T-helper 2 cell treated with Interferon-gamma antibody and Interleukin-4, amounts not matched to agents 100 ng/mL and 5 ng/mL, for 36 hours (primary cell): ENCODE results near the gene BRSK1. TPM values are rescaled to one million over a fixed set of nuclear protein-coding genes. Genes with fewer than 3 reads are reported as not detected.

Experiments used
- intact Hi-C: fragments of 100-400 bp; cut with micrococcal nuclease; formaldehyde crosslinking; loops from one replicate; pipeline ENCODE4 v1.15.1; 2023
- total RNA-seq: library from RNA; stranded (reverse); gene quantifications from 2 replicates; pipeline ENCODE4 v1.2.3, GENCODE V29; 2022

BRSK1 gene
- total RNA-seq, 1 donor from 2014 or later = 4.9 TPM

DNA sequence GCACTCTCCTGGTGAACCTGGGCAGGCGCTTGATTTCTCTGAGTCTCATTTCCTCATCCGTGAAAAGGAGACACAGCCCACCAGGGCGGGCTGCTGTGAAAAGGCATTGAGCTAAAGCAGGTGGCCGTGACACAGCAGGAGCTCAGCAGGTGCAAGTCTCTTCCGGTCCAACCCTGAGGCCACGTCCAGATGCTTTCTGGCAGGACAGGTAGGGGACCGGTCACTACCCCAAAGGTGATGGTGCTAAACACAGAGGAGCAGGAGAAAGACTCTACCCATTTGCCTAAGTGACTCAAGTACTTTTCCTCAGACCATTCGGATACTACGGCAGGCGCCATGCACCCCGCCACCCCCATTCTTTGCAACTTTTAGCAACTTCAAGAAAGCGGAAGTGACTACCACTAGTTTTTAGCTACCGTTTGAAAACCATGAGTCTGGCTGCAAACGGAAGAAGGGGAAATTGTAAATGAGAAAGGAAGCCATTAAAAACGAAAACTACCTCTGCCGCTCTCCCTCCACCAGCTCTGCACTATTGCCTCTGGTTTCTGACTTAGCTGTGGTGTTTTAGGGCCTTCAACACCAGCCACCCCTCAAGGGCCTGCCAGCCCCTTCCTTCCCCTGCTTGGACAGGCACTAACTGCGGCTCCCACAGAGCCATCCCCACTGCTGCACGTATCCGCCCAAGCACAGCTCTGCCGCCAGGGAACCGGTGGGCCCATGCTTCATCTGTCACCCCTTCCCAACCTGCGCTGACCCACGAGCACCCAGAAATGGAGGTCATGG is 29.8 kb upstream of the BRSK1 start:
- intact Hi-C loops = loop anchor here (10.0 kb wide), 1 partner anchor 789 kb away; the partner anchor contains the start of gene LENG9

DNA sequence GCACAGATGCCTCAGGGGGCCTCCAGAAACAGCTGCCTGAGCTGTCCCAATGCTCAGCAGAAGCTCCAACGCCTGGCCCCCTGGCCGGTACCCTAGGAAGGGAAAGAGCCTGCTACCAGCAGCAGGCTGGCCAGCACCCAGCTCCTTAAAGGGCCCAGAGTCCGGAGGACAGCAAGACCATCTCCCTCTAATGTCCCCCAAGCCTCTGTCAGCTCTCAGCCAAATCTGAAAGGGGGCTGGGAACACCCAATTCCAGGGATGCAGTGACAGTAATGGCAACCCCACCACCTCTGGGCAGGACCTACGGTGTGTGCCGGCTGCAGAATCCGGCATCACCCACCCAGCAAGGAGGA is 29.2 kb upstream of the BRSK1 start:
- intact Hi-C loops = loop anchor here (10.0 kb wide), 1 partner anchor 790 kb away; the partner anchor contains the start of gene LENG9

DNA sequence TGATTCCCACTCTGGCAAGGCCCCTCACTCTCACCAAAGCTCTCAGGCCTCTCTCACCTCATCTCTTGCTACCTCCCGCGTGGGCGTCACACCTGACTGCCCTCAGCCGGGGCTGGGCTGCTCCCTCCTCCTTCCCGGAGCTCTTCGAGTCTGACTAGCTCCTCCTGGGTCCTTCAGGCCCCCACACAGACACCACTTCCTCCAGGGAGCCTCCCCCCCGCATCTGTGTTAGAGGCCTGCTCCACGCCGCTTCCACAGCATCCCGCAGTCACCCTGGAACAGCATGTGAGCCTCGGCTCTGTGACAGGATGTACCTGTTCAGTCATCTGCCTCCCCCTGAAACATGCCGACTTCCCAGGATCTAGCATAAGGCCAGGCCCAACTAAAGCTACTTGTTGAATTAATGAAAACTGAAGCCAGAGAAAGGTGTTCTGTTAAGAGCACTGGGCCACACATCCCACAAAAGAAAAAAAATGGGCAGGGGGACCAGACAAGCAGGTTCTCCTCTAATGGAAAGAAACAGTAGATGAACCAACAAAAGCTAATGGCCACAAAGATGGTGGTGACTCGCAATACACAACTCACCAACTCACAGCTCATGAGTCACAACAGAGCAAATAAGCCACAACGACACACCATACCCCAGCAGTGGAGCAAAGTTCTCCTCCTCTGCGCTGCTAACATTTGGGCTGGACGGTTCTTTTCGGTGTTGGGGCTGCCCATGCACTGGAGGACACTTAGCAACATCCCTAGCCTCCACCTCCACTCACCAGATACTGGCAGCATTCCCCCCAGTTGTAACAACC is 28.0 kb upstream of the BRSK1 start:
- intact Hi-C loops = loop anchor here (5.0 to 10.0 kb wide), 5 partner anchors 36 to 866 kb away; partner anchors contain the start of genes LENG9 and ZNF787

DNA sequence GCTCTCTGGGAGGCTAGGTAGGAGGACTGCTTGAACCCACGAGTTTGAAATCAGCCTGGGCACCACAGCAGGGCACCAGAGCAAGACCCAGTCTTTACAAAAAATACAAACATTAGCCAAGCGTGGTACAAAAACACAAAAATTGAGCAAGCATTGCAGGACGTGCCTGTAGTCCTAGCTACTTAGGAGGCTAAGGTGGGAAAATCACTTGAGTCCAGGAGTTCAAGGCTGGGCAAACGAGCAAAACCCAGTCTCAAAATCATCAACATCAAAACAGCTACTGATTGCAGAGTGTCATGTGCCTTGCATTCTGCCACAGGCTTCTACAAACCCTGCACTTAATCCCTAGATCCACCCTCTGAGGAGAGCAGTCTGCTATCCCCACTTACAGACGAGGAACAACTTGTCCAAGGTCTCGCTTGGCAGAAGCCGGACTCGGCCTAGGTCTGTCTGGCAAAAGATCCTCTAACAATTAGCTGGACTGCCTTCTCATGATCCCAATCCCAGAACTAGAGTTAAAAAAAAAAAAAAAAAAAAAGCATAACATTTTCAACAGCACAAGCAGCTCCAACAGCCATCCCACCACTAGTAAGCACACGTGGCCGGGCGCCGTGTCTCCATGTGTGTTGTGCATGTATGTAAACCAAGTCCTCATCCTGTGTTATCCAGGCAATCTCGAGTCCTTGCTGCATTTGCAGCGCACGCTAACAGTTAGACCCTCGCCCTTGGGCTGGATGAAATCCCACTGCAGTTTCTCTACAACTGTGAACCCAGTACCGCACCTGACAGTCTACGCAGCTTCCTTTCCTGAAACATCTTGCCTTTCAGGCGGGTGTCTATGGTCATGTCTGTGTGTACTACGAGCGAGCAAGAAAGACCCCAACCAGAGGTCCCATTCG is 27.0 kb upstream of the BRSK1 start:
- intact Hi-C loops = loop anchor here (5.0 to 10.0 kb wide), 5 partner anchors 35 to 865 kb away; partner anchors contain the start of genes LENG9 and ZNF787

DNA sequence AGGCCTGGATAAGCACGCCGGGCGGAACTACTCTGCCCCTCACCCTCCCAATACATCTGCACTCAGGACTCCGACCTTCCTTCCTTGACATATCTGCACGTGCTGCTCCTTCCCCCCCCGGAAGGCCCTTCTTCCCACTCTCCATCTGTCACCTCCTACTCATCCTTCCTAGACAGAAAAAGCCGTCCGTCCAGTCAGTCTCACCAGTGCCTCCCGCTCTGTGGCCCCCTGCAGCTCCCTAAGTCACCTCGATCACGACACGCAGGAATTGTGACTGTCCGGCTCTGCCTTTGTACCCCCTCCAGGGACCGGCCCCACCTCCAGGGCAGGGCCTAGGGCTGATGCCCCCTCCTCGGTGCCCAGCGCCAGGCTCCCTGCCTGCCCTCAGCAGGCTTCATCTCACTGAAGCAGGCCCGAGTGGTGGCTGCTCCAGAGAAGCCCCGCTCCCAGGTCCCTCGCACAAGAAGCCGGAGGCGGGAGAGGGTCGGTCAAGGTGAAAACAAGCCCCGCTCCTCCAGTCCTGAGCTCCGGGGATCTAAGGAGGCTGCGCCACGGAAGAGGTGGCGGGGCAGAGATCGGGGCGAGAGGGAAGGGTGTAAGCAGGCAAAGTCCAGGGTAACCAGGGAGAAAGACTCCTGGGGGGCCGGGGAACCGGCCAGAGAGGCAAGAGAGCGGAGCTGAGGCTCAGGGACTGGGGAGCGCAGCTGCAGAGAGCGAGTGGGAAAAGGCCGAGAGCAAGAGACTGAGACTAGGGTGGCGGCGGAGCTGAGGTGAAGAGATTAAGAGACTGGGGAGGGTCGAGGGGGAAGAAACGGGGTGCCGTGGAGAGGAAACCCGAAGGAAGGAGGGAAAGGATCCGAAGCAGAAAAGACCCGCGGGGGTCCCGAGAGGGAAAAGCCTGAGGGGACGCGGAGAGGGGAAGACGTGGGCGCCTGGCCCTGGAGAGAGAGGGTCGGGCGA is 26.1 kb upstream of the BRSK1 start:
- intact Hi-C loops = loop anchor here (2.0 to 10.0 kb wide), 6 partner anchors 35 to 865 kb away; partner anchors contain the start of genes LENG9, ZNF628 and ZNF787

DNA sequence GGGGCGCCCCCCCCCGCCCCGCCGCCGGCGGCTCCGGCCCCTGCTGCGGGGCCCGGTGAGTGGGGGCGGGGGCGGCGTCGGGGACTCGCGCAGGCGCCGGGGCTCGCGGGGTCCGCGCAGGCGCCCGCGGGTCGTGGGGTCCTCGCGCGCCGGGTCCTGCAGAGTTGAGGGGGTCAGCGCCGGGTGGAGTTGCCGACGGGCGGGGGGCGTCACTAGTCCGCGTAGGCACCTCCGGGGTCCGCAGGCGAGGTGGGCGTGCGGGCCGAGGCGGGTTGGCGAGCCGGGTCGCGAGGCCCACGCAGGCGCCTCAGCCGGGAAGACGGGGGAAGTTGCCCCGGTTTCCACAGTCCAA is 25.3 kb upstream of the BRSK1 start:
- intact Hi-C loops = loop anchor here (2.0 to 10.0 kb wide), 6 partner anchors 34 to 864 kb away; partner anchors contain the start of genes LENG9, ZNF628 and ZNF787

DNA sequence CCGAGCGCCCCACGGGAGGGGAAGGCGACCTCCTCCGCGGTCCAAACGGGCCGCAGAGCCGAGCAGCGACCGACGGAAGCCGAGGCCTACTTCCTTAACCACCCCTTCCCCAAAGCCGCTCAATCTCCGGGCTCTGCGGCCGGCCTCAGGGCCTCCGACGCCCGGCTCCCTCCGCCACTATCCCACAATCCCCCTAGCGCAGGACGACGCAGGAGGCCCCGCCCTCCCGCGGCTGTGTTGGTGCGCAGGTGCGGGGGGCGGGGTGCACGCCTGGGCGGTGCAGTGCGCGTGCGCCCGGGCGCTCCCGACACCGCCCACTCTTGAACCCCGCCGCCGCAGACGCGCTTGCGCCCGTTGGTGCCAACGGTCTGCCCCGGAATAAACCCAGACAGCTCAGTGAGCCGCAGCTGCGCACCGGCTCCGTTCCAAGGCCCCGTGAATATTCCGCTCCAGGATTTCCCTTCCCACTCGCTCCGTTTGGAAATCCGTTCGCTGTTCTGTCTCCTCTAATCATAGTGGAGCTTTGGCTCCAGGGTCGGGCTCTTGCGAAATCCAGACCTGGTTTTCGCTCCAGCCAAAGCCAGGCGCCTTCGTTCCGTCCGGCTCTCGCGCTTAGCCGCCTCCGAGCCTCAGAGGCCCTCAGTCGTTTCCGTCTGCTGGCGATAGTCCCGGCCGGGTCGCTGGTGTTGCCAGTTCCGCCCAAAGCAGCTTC is 24.8 kb upstream of the BRSK1 start, which contains the start of gene PPP6R1:
TSS of gene PPP6R1 (minus strand) at position 190 of the 712 bp plus-strand sequence. CDS start 11,914 bp downstream, outside the sequence.
- intact Hi-C loops = loop anchor here (1.0 to 10.0 kb wide), 13 partner anchors 21 to 863 kb away; partner anchors contain the start of genes FIZ1, HSPBP1, KMT5C and LENG9

DNA sequence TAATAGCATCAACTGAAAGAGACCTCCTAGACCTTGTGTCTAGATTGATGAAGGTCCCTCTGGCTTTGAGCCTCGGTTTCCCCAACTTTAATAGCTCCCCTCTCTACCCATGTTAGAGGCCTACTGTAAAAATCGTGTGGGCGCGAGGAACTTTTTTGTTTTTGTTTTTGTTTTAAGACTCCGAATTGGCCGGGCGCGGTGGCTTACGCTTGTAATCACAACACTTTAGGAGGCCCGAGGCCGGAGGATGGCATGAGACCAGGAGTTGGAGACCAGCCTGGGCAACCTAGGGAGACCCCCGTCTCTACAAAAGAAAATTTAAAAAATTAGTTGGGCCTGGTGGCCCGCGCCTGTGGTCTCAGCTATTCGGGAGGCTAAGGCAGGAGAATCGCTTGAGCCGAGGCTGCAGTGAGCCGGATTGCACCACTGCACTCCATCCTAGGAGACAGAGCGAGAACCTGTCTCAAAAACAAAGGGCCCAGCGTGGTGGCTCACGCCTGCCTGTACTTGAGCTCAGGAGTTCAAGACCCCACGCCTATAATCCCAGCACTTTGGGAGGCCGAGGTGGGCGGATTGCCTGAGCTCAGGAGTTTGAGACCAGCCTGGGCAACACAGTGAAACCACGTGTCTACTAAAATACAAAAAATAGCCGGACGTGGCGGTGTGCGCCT is 24.1 kb upstream of the BRSK1 start:
- intact Hi-C loops = loop anchor here (1.0 to 10.0 kb wide), 13 partner anchors 21 to 863 kb away; partner anchors contain the start of genes FIZ1, HSPBP1, KMT5C and LENG9

DNA sequence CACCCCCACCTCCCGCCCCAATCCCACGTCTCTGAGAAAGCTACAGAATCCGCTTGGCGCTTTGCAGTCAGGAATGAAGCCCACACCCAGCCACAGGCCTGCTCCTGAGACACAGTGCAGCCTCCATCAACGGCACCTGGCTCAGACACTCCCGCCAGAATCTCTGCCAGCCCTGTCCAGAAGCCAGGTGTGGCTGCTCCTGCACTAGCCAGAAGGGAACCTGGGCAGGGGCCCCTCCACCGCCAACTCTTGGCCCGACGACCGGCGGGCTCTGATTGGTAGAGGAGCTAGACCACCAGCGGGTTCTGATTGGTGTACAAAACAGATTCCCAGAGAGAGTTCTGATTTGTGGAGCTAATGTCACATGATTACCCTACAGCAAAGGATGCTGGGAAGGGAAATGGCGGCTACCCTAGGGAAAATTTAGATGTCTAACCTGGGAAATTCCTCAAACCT is 22.1 kb upstream of the BRSK1 start:
- intact Hi-C loops = no loop called here

DNA sequence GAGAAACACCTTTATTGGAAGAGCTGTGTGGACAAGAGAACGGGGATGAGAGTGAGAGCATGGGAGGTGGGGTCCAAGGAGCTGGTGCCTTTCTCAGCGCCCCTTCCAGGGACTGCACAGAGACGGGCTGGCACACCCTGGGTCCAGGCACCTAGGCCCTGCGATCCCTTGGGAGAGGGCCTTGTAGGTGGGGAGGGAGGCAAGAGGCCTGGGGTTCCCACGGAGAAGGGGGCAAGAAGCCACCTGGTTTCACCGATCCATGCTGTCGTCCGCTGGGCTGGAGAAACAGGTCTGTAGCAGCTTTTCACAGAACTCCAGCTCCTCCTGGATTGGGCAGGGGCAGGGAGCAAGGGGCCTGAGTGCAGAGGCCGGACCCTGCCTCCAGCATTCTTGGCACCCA is 21.4 kb upstream of the BRSK1 start:
- intact Hi-C loops = no loop called here

DNA sequence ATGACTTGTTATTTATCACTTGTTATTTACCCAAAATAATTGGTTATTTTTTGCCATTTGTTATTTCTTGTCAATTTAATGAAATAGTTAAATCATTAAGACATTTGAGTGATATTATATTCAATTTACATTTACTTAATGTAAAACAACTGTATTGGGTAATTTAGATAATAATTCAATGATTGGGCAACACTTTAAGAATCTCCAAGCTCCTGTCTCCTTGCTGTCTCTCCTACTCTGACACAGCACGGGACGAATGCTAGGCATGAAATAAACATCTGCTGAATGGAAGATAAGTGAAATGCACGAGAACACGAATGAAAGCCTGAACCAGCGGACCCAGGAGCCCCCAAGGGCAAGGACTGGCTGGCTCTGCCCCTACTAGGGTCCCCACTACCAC is 19.3 kb upstream of the BRSK1 start:
- intact Hi-C loops = no loop called here

DNA sequence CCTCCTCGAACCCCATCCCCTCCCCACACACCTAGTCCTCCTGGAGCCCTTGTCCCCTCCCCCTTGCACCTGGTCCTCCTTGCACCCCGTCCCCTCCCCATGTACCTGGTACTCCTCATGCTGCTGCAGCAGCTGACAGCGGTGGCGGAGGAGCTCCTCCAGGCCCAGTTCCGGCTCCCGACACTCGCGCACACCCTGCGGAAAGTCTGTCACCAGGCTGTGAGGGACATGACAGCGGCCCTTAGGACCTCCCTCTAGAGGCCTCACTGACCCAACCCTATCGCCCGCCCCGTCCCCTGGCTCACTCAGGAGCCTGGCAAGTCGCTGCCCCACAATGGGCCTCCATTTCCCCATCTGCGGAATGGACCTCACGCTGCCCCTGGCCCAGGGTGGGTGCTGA is 18.6 kb upstream of the BRSK1 start:
- intact Hi-C loops = no loop called here

DNA sequence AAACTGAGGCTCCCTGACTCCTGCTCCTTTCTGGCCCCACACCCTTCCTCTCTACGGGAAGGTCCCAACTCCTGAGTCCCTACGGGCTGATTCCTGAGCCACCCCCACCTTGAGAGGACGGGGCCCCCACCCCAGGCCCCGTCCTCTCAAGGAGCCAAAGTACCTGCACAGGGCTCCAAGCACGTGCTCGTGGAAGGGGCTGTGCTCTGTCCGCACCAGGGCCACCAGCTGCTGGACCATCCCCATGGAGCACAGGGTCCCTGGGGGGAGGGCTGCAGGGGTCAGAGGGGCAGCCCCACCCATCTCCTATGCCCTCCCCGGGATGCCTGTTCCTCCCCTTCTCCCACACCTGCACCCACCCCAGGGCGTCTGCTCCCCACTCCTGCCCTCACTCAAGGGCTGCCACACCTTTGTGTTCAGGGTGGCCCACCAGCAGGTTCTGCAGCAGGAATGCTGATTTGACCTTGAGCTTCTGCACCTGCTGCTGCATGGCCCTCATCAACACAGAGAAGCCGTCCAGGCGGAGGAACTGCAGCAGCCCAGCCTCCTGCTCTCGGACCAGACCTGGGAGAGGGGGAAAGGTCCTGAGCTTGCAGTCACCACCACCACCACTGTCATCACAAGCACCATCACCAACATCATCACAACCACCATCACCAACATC is 17.9 kb upstream of the BRSK1 start:
- intact Hi-C loops = no loop called here

DNA sequence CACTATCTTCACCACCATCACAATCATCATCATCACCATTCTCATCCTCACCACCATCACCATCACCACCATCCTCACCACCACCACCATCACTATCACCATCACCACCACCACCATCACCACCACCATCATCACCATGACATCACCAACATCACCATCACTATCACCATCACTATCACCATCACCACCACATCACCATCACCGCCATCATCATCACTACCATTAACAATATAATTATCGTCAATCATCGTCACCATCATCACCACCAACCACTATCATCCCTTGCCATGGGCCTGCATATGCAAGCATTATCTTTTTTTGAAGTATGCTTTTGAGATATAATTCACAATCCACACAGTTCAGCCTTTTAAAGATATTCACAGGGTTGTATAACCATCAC is 17.4 kb upstream of the BRSK1 start:
- intact Hi-C loops = no loop called here

DNA sequence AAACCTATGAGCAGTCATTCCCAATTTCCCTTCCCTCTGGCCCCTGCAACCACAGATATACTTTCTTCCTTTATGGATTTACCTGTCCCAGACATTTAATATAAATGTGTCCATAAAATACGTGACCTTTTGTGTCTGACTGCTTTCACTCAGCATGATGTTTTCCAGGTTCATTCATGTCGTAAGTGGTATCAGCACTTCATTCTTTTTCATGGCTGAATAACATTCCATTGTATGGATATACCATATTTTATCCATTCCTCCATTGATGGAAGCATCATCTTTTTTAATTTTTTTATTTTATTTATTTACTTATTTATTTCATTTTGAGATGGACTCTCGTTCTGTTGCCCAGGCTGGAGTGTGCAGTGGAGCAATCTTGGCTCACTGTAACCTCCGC is 17.0 kb upstream of the BRSK1 start:
- intact Hi-C loops = no loop called here

DNA sequence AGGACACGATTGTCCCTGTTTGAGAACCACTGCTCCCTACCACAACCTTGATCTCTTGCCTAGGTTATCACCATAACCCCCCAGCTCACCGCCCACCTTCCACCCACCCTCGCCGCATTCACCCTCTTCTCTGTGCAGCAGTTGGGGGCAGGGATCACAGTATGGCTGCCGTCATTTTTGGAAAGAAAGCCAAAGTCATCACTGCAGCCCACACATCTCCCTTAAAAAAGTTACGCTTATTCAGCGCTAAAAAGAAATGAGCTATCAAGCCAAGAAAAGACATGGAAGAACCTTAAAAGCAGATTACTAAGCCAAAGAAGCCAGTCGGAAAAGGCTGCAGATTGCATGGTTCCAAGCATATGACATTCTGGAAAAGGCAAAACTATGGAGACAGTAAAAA is 14.5 kb upstream of the BRSK1 start:
- intact Hi-C loops = no loop called here

DNA sequence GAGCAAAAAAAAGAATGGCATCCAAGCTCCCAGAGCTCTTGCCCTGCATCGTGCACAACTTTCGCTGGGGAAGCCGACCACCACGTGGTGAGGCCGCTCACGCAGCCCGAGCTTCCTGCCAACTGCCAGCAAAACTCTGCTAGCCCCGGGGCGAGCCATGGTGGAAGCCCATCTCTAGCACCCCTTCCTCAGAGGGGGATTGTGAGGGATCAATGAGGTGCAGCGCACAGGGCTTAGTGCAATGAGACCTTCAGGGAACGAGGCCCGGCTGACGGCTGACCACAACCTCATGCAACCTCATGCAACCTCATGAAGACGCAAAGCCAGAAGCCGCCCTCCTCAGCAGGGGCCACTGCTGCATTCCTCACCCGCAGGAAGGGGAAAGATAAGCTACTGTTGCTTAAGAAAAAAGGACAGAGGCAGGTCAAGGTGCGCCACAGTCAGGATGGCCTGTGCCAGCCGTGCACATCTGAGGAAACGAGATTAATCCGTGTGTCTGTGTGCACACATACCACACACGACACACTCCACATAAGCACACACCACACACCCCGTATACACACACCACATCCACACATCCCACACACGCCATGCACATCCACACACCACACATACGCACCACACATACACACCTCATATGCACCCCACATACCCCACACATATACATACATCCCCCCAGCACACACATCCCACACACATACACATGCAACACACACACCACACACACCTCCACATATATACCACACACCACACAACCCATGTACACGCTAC is 13.4 kb upstream of the BRSK1 start:
- intact Hi-C loops = no loop called here
